HL-60/S4 (cell line): Measurements from ENCODE around the gene PCDHGA6.

Source experiments
- in situ Hi-C: fragments of 300-500 bp; cut with MboI; formaldehyde crosslinking; loops from 2 replicates; pipeline ENCODE4 v1.14.3; 2022; ENCODE audit warnings: low sequenced_read_pairs

The PCDHGA6 gene

GRCh38 chr5:141417494-141418172 lies 43.9 kb downstream of the PCDHGA6 start, which contains the start of gene PCDHGB7:
PCDHGB7 (plus strand) TSS chr5:141417677; CDS start chr5:141417860, 183 bp downstream.
- in situ Hi-C loops: loop anchor here (10.0 kb wide), 1 partner anchor 137 kb away; no protein-coding TSS in a partner anchor

DNA sequence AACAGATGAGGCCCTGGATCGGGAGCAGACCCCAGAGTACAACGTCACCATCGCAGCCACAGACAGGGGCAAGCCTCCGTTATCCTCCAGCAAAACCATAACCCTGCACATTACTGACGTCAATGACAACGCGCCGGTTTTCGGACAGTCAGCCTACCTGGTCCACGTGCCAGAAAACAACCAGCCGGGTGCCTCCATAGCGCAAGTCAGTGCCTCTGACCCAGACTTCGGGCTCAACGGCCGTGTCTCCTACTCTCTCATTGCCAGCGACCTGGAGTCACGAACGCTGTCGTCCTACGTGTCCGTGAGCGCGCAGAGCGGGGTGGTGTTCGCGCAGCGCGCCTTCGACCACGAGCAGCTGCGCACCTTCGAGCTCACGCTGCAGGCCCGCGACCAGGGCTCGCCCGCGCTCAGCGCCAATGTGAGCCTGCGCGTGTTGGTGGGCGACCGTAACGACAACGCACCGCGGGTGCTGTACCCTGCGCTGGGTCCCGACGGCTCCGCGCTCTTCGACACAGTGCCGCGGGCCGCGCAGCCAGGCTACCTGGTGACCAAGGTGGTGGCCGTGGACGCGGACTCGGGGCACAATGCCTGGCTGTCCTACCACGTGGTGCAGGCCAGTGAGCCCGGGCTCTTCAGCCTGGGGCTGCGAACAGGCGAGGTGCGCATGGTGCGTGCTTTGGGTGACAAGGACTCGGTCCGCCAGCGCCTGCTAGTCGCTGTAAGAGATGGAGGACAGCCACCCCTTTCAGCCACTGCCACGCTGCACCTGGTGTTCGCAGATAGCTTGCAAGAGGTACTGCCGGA lies 45.6 kb downstream of the PCDHGA6 start:
- in situ Hi-C loops: loop anchor here (10.0 kb wide), 1 partner anchor 136 kb away; no protein-coding TSS in a partner anchor

GRCh38 chr5:141420855-141421488 lies 47.3 kb downstream of the PCDHGA6 start, which contains the start of gene PCDHGA11:
PCDHGA11 (plus strand) TSS chr5:141421051; CDS start chr5:141421228, 177 bp downstream.
- in situ Hi-C loops: no loop called here

- in situ Hi-C loops: no loop called here
Measured at GRCh38 chr5:141421489-141421855, 47.8 kb downstream of the PCDHGA6 start.

GRCh38 chr5:141422742-141423291 lies 49.1 kb downstream of the PCDHGA6 start:
- in situ Hi-C loops: no loop called here

DNA sequence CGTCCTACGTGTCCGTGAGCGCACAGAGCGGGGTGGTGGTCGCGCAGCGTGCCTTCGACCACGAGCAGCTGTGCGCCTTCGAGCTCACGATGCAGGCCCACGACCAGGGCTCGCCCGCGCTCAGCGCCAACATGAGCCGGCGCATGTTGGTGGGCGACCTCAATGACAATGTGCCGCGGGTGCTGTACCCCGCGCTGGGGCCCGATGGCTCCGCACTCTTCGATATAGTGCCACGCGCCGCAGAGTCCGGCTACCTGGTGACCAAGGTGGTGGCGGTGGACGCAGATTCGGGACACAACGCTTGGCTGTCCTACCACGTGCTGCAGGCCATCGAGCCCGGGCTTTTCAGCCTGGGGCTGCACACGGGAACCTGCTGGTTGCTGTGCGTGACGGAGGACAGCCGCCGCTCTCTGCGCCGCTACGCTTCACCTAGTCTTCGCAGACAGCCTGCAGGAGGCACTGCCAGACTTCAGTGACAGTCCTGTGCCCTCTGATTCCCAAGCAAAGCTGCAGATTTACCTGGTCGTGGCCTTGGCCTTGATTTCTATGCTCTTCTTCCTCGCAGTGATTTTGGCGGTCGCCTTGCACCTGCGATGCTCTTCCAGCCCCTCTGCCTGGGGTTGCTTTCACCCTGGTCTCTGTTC lies 54.2 kb downstream of the PCDHGA6 start:
- in situ Hi-C loops: no loop called here
